Liver (tissue), 9 donors: Measurements from ENCODE around the gene HOXD9. TPM values are rescaled to one million over a fixed set of nuclear protein-coding genes. Genes with fewer than 3 reads are reported as not detected.

Source experiments
- DNase-seq: peaks from one replicate; pipeline ENCODE4 v3.0.0-alpha.2; 2017; ENCODE audit warnings: low spot score
- H3K27ac ChIP-seq, 2 donors: one replicate each; pipeline ENCODE4 v1.7.0; 2013; ENCODE audit warnings: inconsistent platforms in 2 of 2, low read length in 2 of 2, control low read depth in 1 of 2, low read depth in 1 of 2, mild to moderate bottlenecking in 1 of 2
- H3K27me3 ChIP-seq, 4 donors: one replicate each; pipeline versions ENCODE4 v1.6.1 to v1.7.0; 2013; ENCODE audit warnings: low read length in 3 of 4, inconsistent platforms in 1 of 4, mild to moderate bottlenecking in 1 of 4, moderate library complexity in 1 of 4; ENCODE audit not compliant: control insufficient read depth in 4 of 4, insufficient read depth in 4 of 4
- H3K36me3 ChIP-seq, 4 donors: one replicate each; pipeline versions ENCODE4 v1.6.1 to v1.7.0; 2013; ENCODE audit warnings: low read length in 3 of 4, mild to moderate bottlenecking in 3 of 4, low read depth in 1 of 4, moderate library complexity in 1 of 4; ENCODE audit not compliant: control insufficient read depth in 4 of 4, insufficient read depth in 3 of 4
- H3K4me1 ChIP-seq, 4 donors: one replicate each; pipeline versions ENCODE4 v1.6.1 to v1.7.0; 2013; ENCODE audit warnings: low read length in 3 of 4, mild to moderate bottlenecking in 3 of 4, moderate library complexity in 1 of 4; ENCODE audit not compliant: control insufficient read depth in 4 of 4, insufficient read depth in 4 of 4
- H3K4me3 ChIP-seq, 3 donors: one replicate each; pipeline versions ENCODE4 v1.6.1 to v1.7.0; 2013; ENCODE audit warnings: low read length in 3 of 3, control low read depth in 1 of 3, low read depth in 1 of 3, mild to moderate bottlenecking in 1 of 3
- H3K9ac ChIP-seq, 2 donors: one replicate each; pipeline ENCODE4 v1.7.0; 2013; ENCODE audit warnings: low read length in 2 of 2, mild to moderate bottlenecking in 2 of 2, moderate library complexity in 2 of 2, control low read depth in 1 of 2, low read depth in 1 of 2
- H3K9me3 ChIP-seq, 4 donors: one replicate each; pipeline versions ENCODE4 v1.6.1 to v1.7.0; 2013; ENCODE audit warnings: low read length in 3 of 4; ENCODE audit not compliant: control insufficient read depth in 4 of 4
- EGR1 ChIP-seq, 2 donors: IDR thresholded peaks; 2 replicates each; pipeline ENCODE4 v1.6.1; 2016 to 2018; ENCODE audit warnings: antibody characterized with exemption in 2 of 2, low read depth in 2 of 2
- FOXA1 ChIP-seq: IDR thresholded peaks from 2 replicates; pipeline ENCODE4 v1.6.1; 2016; ENCODE audit warnings: antibody characterized with exemption
- FOXA2 ChIP-seq: IDR thresholded peaks from 2 replicates; pipeline ENCODE4 v1.6.1; 2016; ENCODE audit warnings: antibody characterized with exemption
- GABPA ChIP-seq, 2 donors: IDR thresholded peaks in 1 of 2; conservative IDR thresholded peaks in 1 of 2; 2 replicates each; pipeline ENCODE4 v1.6.1; 2016; ENCODE audit warnings: antibody characterized with exemption in 2 of 2, mild to moderate bottlenecking in 1 of 2, moderate library complexity in 1 of 2
- HNF4A ChIP-seq, 2 donors: conservative IDR thresholded peaks; 2 replicates each; pipeline ENCODE4 v1.6.1; 2016; ENCODE audit warnings: antibody characterized with exemption in 2 of 2, mild to moderate bottlenecking in 2 of 2
- HNF4G ChIP-seq: IDR thresholded peaks from 2 replicates; pipeline ENCODE4 v1.6.1; 2016; ENCODE audit warnings: antibody characterized with exemption
- JUND ChIP-seq, 2 donors: IDR thresholded peaks; 2 replicates each; pipeline ENCODE4 v1.6.1; 2016; ENCODE audit warnings: antibody characterized with exemption in 2 of 2
- NR2F2 ChIP-seq: IDR thresholded peaks from 2 replicates; pipeline ENCODE4 v1.6.1; 2016; ENCODE audit warnings: antibody characterized with exemption
- RAD21 ChIP-seq, 2 donors: IDR thresholded peaks; 2 replicates each; pipeline ENCODE4 v1.6.1; 2016; ENCODE audit warnings: antibody characterized with exemption in 2 of 2, mild to moderate bottlenecking in 2 of 2
- REST ChIP-seq: IDR thresholded peaks from 2 replicates; pipeline ENCODE4 v1.6.1; 2016; ENCODE audit warnings: antibody characterized with exemption, mild to moderate bottlenecking
- RXRA ChIP-seq, 2 donors: IDR thresholded peaks; 2 replicates each; pipeline ENCODE4 v1.6.1; 2017 to 2018; ENCODE audit warnings: antibody characterized with exemption in 2 of 2, mild to moderate bottlenecking in 1 of 2
- SP1 ChIP-seq: IDR thresholded peaks from 2 replicates; pipeline ENCODE4 v1.6.1; 2018; ENCODE audit warnings: antibody characterized with exemption, mild to moderate bottlenecking
- TAF1 ChIP-seq: conservative IDR thresholded peaks from 2 replicates; pipeline ENCODE4 v1.6.1; 2016; ENCODE audit warnings: antibody characterized with exemption, mild to moderate bottlenecking
- YY1 ChIP-seq: IDR thresholded peaks from 2 replicates; pipeline ENCODE4 v1.6.1; 2016; ENCODE audit warnings: antibody characterized with exemption, mild to moderate bottlenecking
- WGBS: extraction: QIAGEN DNeasy Blood & Tissue Kit; methylation state at CpG from one replicate; pipeline ENCODE4 v1.1.7; 2013; 5-methylcytosine and 5-hydroxymethylcytosine counted together
- polyA plus RNA-seq, 2 donors: library from polyadenylated mRNA; stranded (reverse) in 1 of 2; unstranded in 1 of 2; fragments of 200-250 nt in 1 of 2; fragments of >200 nt in 1 of 2; fragmentation: Nextera tagmentation in 1 of 2; extraction: Ambion mirVana in 1 of 2; gene quantifications; one replicate each; pipeline versions ENCODE4 v1.2.1 to v1.2.3, GENCODE V29; 2013 to 2015
- total RNA-seq, 2 donors: library from RNA; depleted of rRNA; stranded (reverse); fragments of >200 nt; gene quantifications; one replicate each; pipeline ENCODE4 v1.2.3, GENCODE V29; 2014
- TF ChIP-seq, protein P1 (sequence below): fragments of 150-350 bp; IDR thresholded peaks from 2 replicates; pipeline ENCODE4 v1.5.1; 2017; ENCODE audit warnings: improper control_type of control experiment, low read depth, low read length; ENCODE audit not compliant: missing input control
- TF ChIP-seq, protein P2 (sequence below): IDR thresholded peaks from 2 replicates; pipeline ENCODE4 v1.6.1; 2016; ENCODE audit warnings: antibody characterized with exemption
- TF ChIP-seq, protein P3 (sequence below): IDR thresholded peaks from 2 replicates; pipeline ENCODE4 v1.6.1; 2016; ENCODE audit warnings: antibody characterized with exemption
- TF ChIP-seq, protein P4 (sequence below): IDR thresholded peaks from 2 replicates; pipeline ENCODE4 v1.6.1; 2016; ENCODE audit warnings: antibody characterized with exemption
- donor health status: healthy.
- donor health status: healthy.
- donor health status: healthy.
- donor health status: healthy.
- donor health status: healthy.

Gene HOXD9
- total and polyA plus RNA-seq, 4 donors = 0.07 TPM; not detected in 3

GRCh38 chr2:176114120-176114929 lies 8.2 kb upstream of the HOXD9 start:
- H3K4me3 ChIP-seq = no peak overlapping the region
- 9% methylated on average over 26 of the region's 26 CpGs for WGBS
- no peak overlapping the region for H3K9ac ChIP-seq
- no peak for DNase-seq
- no peaks in the 10 kb centered on the region for H3K36me3 ChIP-seq
- H3K9me3 ChIP-seq = peaks cover 0 to 5% (median under 1%) of the 10 kb centered on the region in 4 donors
- peaks cover 0 to 3% (median 0%) of the 10 kb centered on the region in 4 donors for H3K4me1 ChIP-seq
- H3K27me3 ChIP-seq = peaks cover 12 to 50% (median 45%) of the 10 kb centered on the region in 4 donors
- TF ChIP-seq YY1 (no peak), EGR1 (IDR thresholded peaks at IDR 0.05; ENCODE audit: low read depth in 2 of 2) (no peak), NR2F2 (no peak), HNF4A (conservative IDR thresholded peaks at IDR 0.05) (no peak), HNF4G (no peak), FOXA1 (no peak), GABPA (IDR thresholded peaks at IDR 0.05 in 1 of 2, conservative IDR thresholded peaks at IDR 0.05 in 1 of 2) (no peak), TAF1 (no peak), RAD21 (IDR thresholded peaks at IDR 0.05) (no peak), JUND (IDR thresholded peaks at IDR 0.05) (no peak), SP1 (no peak)
- TF ChIP-seq, protein P1, sequence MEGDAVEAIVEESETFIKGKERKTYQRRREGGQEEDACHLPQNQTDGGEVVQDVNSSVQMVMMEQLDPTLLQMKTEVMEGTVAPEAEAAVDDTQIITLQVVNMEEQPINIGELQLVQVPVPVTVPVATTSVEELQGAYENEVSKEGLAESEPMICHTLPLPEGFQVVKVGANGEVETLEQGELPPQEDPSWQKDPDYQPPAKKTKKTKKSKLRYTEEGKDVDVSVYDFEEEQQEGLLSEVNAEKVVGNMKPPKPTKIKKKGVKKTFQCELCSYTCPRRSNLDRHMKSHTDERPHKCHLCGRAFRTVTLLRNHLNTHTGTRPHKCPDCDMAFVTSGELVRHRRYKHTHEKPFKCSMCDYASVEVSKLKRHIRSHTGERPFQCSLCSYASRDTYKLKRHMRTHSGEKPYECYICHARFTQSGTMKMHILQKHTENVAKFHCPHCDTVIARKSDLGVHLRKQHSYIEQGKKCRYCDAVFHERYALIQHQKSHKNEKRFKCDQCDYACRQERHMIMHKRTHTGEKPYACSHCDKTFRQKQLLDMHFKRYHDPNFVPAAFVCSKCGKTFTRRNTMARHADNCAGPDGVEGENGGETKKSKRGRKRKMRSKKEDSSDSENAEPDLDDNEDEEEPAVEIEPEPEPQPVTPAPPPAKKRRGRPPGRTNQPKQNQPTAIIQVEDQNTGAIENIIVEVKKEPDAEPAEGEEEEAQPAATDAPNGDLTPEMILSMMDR = no peak
- TF ChIP-seq, protein P2, sequence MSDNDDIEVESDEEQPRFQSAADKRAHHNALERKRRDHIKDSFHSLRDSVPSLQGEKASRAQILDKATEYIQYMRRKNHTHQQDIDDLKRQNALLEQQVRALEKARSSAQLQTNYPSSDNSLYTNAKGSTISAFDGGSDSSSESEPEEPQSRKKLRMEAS = no peak
- TF ChIP-seq, protein P3, sequence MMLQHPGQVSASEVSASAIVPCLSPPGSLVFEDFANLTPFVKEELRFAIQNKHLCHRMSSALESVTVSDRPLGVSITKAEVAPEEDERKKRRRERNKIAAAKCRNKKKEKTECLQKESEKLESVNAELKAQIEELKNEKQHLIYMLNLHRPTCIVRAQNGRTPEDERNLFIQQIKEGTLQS = no peak
- H3K27ac ChIP-seq = no peak overlapping the region

DNA sequence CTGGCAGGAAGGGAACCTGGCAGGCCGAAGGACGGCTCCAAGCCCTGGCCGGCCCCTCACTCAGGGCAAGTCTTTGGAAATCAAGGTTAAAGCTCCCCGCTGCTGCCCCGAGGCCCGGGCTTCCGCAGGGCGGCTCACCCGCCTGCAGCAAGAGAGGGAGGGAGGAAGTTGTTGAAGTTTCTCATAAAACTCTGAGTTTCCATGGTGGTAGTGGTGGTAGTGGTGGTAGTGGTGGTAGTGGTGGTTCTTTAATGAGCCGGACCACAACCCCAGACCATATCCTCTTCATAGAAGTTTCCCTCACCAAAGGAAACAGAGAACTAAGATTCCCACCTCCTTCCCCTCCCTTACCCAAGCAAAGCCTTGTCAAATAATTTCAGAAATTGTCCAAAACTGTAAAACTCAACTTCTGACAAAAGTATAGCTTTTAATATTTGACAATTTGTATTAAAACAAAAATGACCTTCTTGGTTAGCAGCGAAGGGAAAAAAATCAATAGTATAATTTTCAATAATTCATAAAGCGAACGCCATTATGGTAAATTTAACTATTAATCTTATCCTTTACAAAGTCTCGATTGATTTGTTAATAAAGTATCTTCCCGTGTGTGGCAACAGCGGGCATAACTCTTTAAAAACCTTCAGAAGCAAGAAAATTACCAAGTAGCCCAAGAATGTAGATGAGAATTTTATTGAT lies 7.4 kb upstream of the HOXD9 start:
- 14% methylated on average over 16 of the region's 16 CpGs for WGBS
- peaks cover 9 to 48% (median 44%) of the 10 kb centered on the region in 4 donors for H3K27me3 ChIP-seq

More for the DNA sequence above, 7.4 kb upstream of the HOXD9 start:
- peaks cover 0 to 5% (median under 1%) of the 10 kb centered on the region in 4 donors for H3K9me3 ChIP-seq
- DNase-seq = no peak
- H3K4me1 ChIP-seq = peaks cover 0 to 3% (median 0%) of the 10 kb centered on the region in 4 donors
- H3K27ac ChIP-seq = no peak overlapping the region
- H3K4me3 ChIP-seq = no peak overlapping the region
- TF ChIP-seq JUND (IDR thresholded peaks at IDR 0.05) (no peak), RXRA (IDR thresholded peaks at IDR 0.05) (no peak), HNF4A (conservative IDR thresholded peaks at IDR 0.05) (no peak), YY1 (no peak), RAD21 (IDR thresholded peaks at IDR 0.05) (no peak), FOXA2 (no peak), HNF4G (no peak), EGR1 (IDR thresholded peaks at IDR 0.05; ENCODE audit: low read depth in 2 of 2) (no peak), FOXA1 (no peak), NR2F2 (no peak), SP1 (no peak), GABPA (IDR thresholded peaks at IDR 0.05 in 1 of 2, conservative IDR thresholded peaks at IDR 0.05 in 1 of 2) (no peak), REST (no peak)
- TF ChIP-seq, protein P4, sequence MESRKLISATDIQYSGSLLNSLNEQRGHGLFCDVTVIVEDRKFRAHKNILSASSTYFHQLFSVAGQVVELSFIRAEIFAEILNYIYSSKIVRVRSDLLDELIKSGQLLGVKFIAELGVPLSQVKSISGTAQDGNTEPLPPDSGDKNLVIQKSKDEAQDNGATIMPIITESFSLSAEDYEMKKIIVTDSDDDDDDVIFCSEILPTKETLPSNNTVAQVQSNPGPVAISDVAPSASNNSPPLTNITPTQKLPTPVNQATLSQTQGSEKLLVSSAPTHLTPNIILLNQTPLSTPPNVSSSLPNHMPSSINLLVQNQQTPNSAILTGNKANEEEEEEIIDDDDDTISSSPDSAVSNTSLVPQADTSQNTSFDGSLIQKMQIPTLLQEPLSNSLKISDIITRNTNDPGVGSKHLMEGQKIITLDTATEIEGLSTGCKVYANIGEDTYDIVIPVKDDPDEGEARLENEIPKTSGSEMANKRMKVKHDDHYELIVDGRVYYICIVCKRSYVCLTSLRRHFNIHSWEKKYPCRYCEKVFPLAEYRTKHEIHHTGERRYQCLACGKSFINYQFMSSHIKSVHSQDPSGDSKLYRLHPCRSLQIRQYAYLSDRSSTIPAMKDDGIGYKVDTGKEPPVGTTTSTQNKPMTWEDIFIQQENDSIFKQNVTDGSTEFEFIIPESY = no peak
- TF ChIP-seq, protein P3 = no peak
- TF ChIP-seq, protein P2 = no peak
- no peaks in the 10 kb centered on the region for H3K36me3 ChIP-seq
- no peak overlapping the region for H3K9ac ChIP-seq
